Glomerular endothelial cell (primary cell): ENCODE measurements around the gene SLC1A2. TPM values are rescaled to one million over a fixed set of nuclear protein-coding genes. Genes with fewer than 3 reads are reported as not detected.
A peak's percentile ranks its signal among the peaks of the same experiment; 100 is the strongest.

Experiments used
- DNase-seq: peaks from one replicate; pipeline ENCODE4 v3.0.0-alpha.2; 2011; ENCODE audit warnings: low read depth, low spot score; ENCODE audit errors: extremely low read depth
- total RNA-seq: library from RNA; depleted of rRNA; stranded (reverse); fragments of >200 nt; gene quantifications from 2 replicates; pipeline ENCODE4 v1.2.3, GENCODE V29; 2015

SLC1A2 gene
- total RNA-seq, 1 donor from 2014 or later: not detected

- no peak for DNase-seq
Measured at GRCh38 chr11:35352077-35352888, 67.1 kb downstream of the SLC1A2 start.

DNA sequence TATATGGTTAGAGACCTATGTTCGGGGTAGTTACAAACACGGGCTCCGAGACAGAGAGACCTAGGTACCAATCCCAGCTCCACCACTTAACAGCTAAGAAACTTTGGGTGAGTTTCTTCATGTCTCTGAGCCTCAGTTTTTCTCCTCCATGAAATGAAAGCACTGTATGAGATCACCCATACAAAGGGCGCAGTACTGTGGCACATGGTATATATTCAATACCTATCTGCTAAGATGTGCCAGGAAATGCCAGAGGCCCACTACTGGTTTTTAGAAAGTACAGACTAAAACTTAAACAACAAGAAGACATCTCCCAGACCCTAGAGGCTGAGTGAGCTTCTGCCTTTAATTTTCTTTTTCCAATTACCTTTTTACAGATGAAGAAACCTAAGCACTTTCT, 69.5 kb downstream of the SLC1A2 start:
- DNase-seq: no peak

DNA sequence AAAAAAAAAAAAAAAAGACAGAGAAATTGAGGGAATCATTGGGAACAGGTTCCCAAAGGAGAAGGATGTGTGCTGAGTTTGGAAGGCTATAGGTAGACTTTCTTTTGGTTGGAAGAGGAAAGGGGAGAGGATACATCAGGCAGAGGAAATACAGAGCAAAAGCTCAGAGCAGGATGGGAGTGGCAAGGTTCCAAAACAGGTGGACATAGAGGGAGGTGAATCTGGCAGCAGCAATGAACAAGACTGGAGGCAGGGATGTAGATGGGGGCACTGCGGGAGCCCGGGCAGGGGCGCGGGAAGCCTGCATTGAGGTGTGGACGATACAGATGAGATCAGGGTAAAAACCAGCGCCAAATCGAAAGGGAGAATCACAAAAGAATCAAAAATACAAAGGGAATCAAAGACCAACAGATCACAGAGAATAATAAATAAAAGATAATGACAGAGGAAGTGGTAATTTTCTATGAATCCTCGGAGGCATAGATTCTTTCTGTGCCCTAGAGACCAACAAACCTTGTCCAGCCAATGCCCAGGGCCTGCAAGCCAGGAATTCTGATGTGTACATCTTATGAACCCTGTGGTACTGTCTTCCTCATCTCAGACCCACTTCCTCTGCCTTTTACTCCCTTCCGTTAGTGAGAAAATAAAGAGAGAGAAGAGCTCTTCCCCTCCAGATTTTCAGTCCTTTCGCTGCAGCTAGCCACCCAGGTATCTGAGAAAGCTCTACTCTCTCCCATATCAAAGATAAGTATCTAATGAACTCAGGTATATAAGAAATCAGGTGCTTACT, 70.3 kb downstream of the SLC1A2 start:
- no peak for DNase-seq

DNA sequence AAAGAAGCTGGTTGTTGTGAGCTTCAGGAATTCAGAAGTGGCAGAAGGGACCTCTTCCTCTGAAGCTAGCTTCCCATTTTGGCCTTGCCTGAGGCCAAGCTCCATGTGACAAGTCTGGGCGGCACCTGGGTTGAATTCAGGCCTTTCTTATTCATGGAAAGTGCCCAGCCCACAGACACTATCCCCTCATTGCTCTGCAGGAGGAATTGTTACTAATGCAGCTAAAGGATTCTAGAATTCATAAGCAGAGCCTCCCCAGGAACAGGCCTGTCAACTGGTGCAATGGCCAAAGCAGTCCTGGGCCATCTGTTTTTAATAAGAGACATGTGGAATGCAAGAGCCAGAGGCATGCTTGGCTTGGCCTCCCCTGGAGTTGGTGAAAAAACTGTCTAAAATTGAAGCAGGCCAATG, 71.4 kb downstream of the SLC1A2 start:
- no peak for DNase-seq

GRCh38 chr11:35347173-35347878, 72.0 kb downstream of the SLC1A2 start:
- DNase-seq: no peak

- no peak for DNase-seq
Measured at GRCh38 chr11:35346472-35347156, 72.7 kb downstream of the SLC1A2 start.

GRCh38 chr11:35344681-35345574, 74.4 kb downstream of the SLC1A2 start:
- DNase-seq: no peak

DNA sequence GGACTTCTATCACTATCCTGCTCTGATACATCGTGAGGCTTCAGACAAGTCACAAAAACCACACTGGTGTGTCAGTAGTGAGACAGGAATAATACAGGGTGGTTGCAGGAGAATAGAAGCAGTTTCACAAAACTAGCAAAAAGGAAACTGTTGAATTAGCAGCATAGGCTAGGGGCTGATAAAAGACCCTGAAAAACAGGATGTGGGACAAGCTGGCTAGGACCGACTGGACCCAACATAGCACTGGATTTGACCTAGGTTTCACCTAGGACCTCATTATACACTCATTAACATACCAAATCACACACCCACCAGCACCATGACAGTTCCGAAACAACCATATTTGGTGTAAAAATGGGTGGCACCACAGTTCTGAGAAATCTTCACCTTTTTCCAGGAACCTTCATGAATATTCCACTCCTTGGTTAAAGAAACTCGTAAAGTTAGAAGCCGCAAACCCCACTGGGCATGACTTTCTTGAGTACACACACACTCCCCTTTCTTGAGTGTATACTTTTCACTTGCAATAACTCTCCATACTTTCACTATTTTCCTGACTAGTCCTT, 76.2 kb downstream of the SLC1A2 start:
- no peak for DNase-seq

DNA sequence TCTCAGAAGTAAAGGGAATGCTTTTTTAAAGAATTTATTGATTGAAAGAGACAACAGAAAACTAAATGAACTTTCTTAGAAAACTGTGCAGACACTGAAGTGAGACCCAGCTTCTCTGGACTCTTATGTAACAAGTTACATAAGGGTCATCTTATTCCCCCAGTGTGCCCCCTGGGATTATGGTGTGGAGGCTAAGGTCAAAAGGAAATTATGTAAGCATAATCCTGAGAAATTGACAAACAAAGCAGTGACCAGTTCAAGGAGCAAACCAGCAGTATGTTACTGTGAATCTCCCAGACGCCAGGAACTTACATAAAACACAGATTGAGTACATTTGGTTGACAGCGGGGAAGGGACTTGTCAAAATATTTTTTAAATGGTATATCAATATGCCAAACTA, 78.6 kb downstream of the SLC1A2 start:
- DNase-seq: no peak

- no peak for DNase-seq
Measured at GRCh38 chr11:35340071-35340470, 79.3 kb downstream of the SLC1A2 start.

DNA sequence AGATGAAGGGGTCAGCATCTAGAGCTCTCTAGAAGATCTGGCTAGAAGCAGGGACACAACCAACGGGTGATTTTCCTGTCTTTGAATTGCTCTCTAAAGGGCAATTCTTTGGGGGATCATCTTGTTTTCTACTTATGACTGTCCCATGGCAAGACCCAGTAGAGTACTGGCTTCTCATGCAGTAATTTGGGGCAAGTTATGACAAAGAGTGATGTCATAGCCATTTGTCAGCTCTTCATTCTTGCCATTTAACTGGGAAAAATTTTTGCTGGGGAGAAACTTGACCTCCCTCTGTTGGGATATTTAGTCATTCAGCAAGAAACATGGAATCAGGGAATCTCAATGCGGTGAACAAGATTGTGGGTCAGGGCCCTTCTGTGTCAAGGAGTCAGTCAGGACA, 80.4 kb downstream of the SLC1A2 start:
- DNase-seq: no peak

- DNase-seq: no peak
Measured at GRCh38 chr11:35337914-35338305, 81.4 kb downstream of the SLC1A2 start.

- peak; percentile 39 for DNase-seq
Measured at GRCh38 chr11:35337136-35337913, 82.0 kb downstream of the SLC1A2 start.

- DNase-seq: no peak
Measured at GRCh38 chr11:35336726-35337125, 82.6 kb downstream of the SLC1A2 start.

DNA sequence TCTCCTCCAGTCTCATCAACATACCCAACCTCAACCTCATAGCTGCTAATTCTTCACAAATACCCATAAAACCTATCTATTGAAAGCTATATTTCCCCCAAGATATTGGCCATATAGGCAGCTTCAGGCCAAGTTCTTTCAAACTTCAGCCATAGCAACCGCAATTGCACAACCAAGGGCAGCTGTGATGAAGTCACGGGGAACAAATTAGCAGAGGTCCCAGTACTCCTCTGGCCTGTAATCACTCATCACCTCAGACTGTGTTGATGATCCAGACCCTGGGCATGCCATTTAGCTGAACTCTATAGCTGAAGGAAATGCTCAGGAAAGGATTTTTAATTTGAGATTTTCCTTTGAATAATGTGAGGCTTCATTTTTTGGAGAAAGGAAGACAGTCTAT, 84.1 kb downstream of the SLC1A2 start:
- no peak for DNase-seq

- no peak for DNase-seq
Measured at GRCh38 chr11:35334385-35335090, 84.8 kb downstream of the SLC1A2 start.

GRCh38 chr11:35332524-35332923, 86.8 kb downstream of the SLC1A2 start:
- no peak for DNase-seq

- no peak for DNase-seq
Measured at GRCh38 chr11:35330931-35331330, 88.4 kb downstream of the SLC1A2 start.
